ENCODE data around the gene PPP2R5C.

PPP2R5C gene

GRCh38 chr14:101849640-101850039 is 88.1 kb downstream of the PPP2R5C start:
- DNase-seq (ENCODE audit: low read depth): no peak
- H3K9ac ChIP-seq (ENCODE audit: low read length): no peak overlapping the region

GRCh38 chr14:101851183-101851582 is 89.7 kb downstream of the PPP2R5C start:
- Histone ChIP-seq H3K36me3 (ENCODE audit: control insufficient read depth, insufficient read depth, low read length, severe bottlenecking) (no peaks in the 10 kb centered on the region), H3K4me1 (ENCODE audit: control insufficient read depth, insufficient read depth, low read length) (no peaks in the 10 kb centered on the region), H3K4me3 (ENCODE audit: low read length) (no peak overlapping the region), H3K27me3 (replicated peaks; ENCODE audit: control insufficient read depth, insufficient read depth, low read length) (no peaks in the 10 kb centered on the region), H3K9ac (ENCODE audit: low read length) (no peak overlapping the region), H3K9me3 (ENCODE audit: control insufficient read depth, low read length) (no peaks in the 10 kb centered on the region)
- DNase-seq (ENCODE audit: low read depth): no peak

More at GRCh38 chr14:101849640-101850039, 88.1 kb downstream of the PPP2R5C start:
- Histone ChIP-seq H3K36me3 (ENCODE audit: control insufficient read depth, insufficient read depth, low read length, severe bottlenecking) (no peaks in the 10 kb centered on the region), H3K9me3 (ENCODE audit: control insufficient read depth, low read length) (no peaks in the 10 kb centered on the region), H3K27me3 (replicated peaks; ENCODE audit: control insufficient read depth, insufficient read depth, low read length) (no peaks in the 10 kb centered on the region), H3K4me3 (ENCODE audit: low read length) (no peak overlapping the region), H3K4me1 (ENCODE audit: control insufficient read depth, insufficient read depth, low read length) (no peaks in the 10 kb centered on the region)

GRCh38 chr14:101851736-101852405 is 90.4 kb downstream of the PPP2R5C start:
- no peak for DNase-seq (ENCODE audit: low read depth)
- no peak overlapping the region for H3K9ac ChIP-seq (ENCODE audit: low read length)
- peaks cover 4% of the 10 kb centered on the region for H3K36me3 ChIP-seq (ENCODE audit: control insufficient read depth, insufficient read depth, low read length, severe bottlenecking)
- no peaks in the 10 kb centered on the region for H3K9me3 ChIP-seq (ENCODE audit: control insufficient read depth, low read length)
- H3K27me3 ChIP-seq (replicated peaks; ENCODE audit: control insufficient read depth, insufficient read depth, low read length): no peaks in the 10 kb centered on the region
- H3K4me1 ChIP-seq (ENCODE audit: control insufficient read depth, insufficient read depth, low read length): no peaks in the 10 kb centered on the region
- no peak overlapping the region for H3K4me3 ChIP-seq (ENCODE audit: low read length)

- peaks cover 10% of the 10 kb centered on the region for H3K36me3 ChIP-seq (ENCODE audit: control insufficient read depth, insufficient read depth, low read length, severe bottlenecking)
- H3K9ac ChIP-seq (ENCODE audit: low read length): no peak overlapping the region
- H3K27me3 ChIP-seq (replicated peaks; ENCODE audit: control insufficient read depth, insufficient read depth, low read length): no peaks in the 10 kb centered on the region
- DNase-seq (ENCODE audit: low read depth): no peak
- H3K9me3 ChIP-seq (ENCODE audit: control insufficient read depth, low read length): no peaks in the 10 kb centered on the region
- no peak overlapping the region for H3K4me3 ChIP-seq (ENCODE audit: low read length)
- H3K4me1 ChIP-seq (ENCODE audit: control insufficient read depth, insufficient read depth, low read length): peaks cover 6% of the 10 kb centered on the region
Observed at GRCh38 chr14:101852785-101853184, 91.3 kb downstream of the PPP2R5C start.

GRCh38 chr14:101853455-101854018 is 92.0 kb downstream of the PPP2R5C start:
- no peaks in the 10 kb centered on the region for H3K27me3 ChIP-seq (replicated peaks; ENCODE audit: control insufficient read depth, insufficient read depth, low read length)
- peaks cover 15% of the 10 kb centered on the region for H3K36me3 ChIP-seq (ENCODE audit: control insufficient read depth, insufficient read depth, low read length, severe bottlenecking)
- H3K4me1 ChIP-seq (ENCODE audit: control insufficient read depth, insufficient read depth, low read length): peaks cover 9% of the 10 kb centered on the region
- no peak overlapping the region for H3K4me3 ChIP-seq (ENCODE audit: low read length)
- no peak for DNase-seq (ENCODE audit: low read depth)
- H3K9me3 ChIP-seq (ENCODE audit: control insufficient read depth, low read length): no peaks in the 10 kb centered on the region
- H3K9ac ChIP-seq (ENCODE audit: low read length): no peak overlapping the region

- H3K9ac ChIP-seq (ENCODE audit: low read length): no peak overlapping the region
- H3K9me3 ChIP-seq (ENCODE audit: control insufficient read depth, low read length): no peaks in the 10 kb centered on the region
- no peaks in the 10 kb centered on the region for H3K27me3 ChIP-seq (replicated peaks; ENCODE audit: control insufficient read depth, insufficient read depth, low read length)
- H3K4me3 ChIP-seq (ENCODE audit: low read length): no peak overlapping the region
- DNase-seq (ENCODE audit: low read depth): no peak
- H3K4me1 ChIP-seq (ENCODE audit: control insufficient read depth, insufficient read depth, low read length): peaks cover 9% of the 10 kb centered on the region
- H3K36me3 ChIP-seq (ENCODE audit: control insufficient read depth, insufficient read depth, low read length, severe bottlenecking): peaks cover 20% of the 10 kb centered on the region
Observed at GRCh38 chr14:101854366-101854765, 92.9 kb downstream of the PPP2R5C start.

- H3K27me3 ChIP-seq (replicated peaks; ENCODE audit: control insufficient read depth, insufficient read depth, low read length): no peaks in the 10 kb centered on the region
- DNase-seq (ENCODE audit: low read depth): no peak
- no peak overlapping the region for H3K4me3 ChIP-seq (ENCODE audit: low read length)
Observed at GRCh38 chr14:101855958-101856357, 94.4 kb downstream of the PPP2R5C start.

GRCh38 chr14:101856536-101856935 is 95.0 kb downstream of the PPP2R5C start:
- Histone ChIP-seq H3K4me1 (ENCODE audit: control insufficient read depth, insufficient read depth, low read length) (peaks cover 18% of the 10 kb centered on the region), H3K36me3 (ENCODE audit: control insufficient read depth, insufficient read depth, low read length, severe bottlenecking) (peaks cover 20% of the 10 kb centered on the region), H3K4me3 (ENCODE audit: low read length) (no peak overlapping the region), H3K9ac (ENCODE audit: low read length) (no peak overlapping the region), H3K9me3 (ENCODE audit: control insufficient read depth, low read length) (no peaks in the 10 kb centered on the region), H3K27me3 (replicated peaks; ENCODE audit: control insufficient read depth, insufficient read depth, low read length) (no peaks in the 10 kb centered on the region)
- DNase-seq (ENCODE audit: low read depth): no peak

More at GRCh38 chr14:101855958-101856357, 94.4 kb downstream of the PPP2R5C start:
- Histone ChIP-seq H3K9ac (ENCODE audit: low read length) (no peak overlapping the region), H3K36me3 (ENCODE audit: control insufficient read depth, insufficient read depth, low read length, severe bottlenecking) (peaks cover 20% of the 10 kb centered on the region), H3K9me3 (ENCODE audit: control insufficient read depth, low read length) (no peaks in the 10 kb centered on the region), H3K4me1 (ENCODE audit: control insufficient read depth, insufficient read depth, low read length) (peaks cover 12% of the 10 kb centered on the region)

GRCh38 chr14:101857226-101857625 is 95.7 kb downstream of the PPP2R5C start:
- Histone ChIP-seq H3K4me1 (ENCODE audit: control insufficient read depth, insufficient read depth, low read length) (peaks cover 25% of the 10 kb centered on the region), H3K9ac (ENCODE audit: low read length) (no peak overlapping the region), H3K27me3 (replicated peaks; ENCODE audit: control insufficient read depth, insufficient read depth, low read length) (no peaks in the 10 kb centered on the region), H3K36me3 (ENCODE audit: control insufficient read depth, insufficient read depth, low read length, severe bottlenecking) (peaks cover 20% of the 10 kb centered on the region), H3K4me3 (ENCODE audit: low read length) (no peak overlapping the region), H3K9me3 (ENCODE audit: control insufficient read depth, low read length) (no peaks in the 10 kb centered on the region)
- no peak for DNase-seq (ENCODE audit: low read depth)

- peaks cover 20% of the 10 kb centered on the region for H3K36me3 ChIP-seq (ENCODE audit: control insufficient read depth, insufficient read depth, low read length, severe bottlenecking)
- no peak overlapping the region for H3K9ac ChIP-seq (ENCODE audit: low read length)
- no peaks in the 10 kb centered on the region for H3K27me3 ChIP-seq (replicated peaks; ENCODE audit: control insufficient read depth, insufficient read depth, low read length)
- peaks cover 28% of the 10 kb centered on the region for H3K4me1 ChIP-seq (ENCODE audit: control insufficient read depth, insufficient read depth, low read length)
- H3K9me3 ChIP-seq (ENCODE audit: control insufficient read depth, low read length): no peaks in the 10 kb centered on the region
- no peak for DNase-seq (ENCODE audit: low read depth)
- H3K4me3 ChIP-seq (ENCODE audit: low read length): no peak overlapping the region
Observed at GRCh38 chr14:101858791-101859537, 97.5 kb downstream of the PPP2R5C start.

GRCh38 chr14:101859538-101859902 is 98.0 kb downstream of the PPP2R5C start:
- H3K9ac ChIP-seq (ENCODE audit: low read length): no peak overlapping the region
- H3K27me3 ChIP-seq (replicated peaks; ENCODE audit: control insufficient read depth, insufficient read depth, low read length): no peaks in the 10 kb centered on the region
- no peak overlapping the region for H3K4me3 ChIP-seq (ENCODE audit: low read length)
- no peak for DNase-seq (ENCODE audit: low read depth)
- H3K36me3 ChIP-seq (ENCODE audit: control insufficient read depth, insufficient read depth, low read length, severe bottlenecking): peaks cover 20% of the 10 kb centered on the region
- no peaks in the 10 kb centered on the region for H3K9me3 ChIP-seq (ENCODE audit: control insufficient read depth, low read length)
- H3K4me1 ChIP-seq (ENCODE audit: control insufficient read depth, insufficient read depth, low read length): peaks cover 28% of the 10 kb centered on the region

All from adipocyte (in vitro differentiated cells).